Esophagus muscularis mucosa (tissue), 4 donors: ENCODE measurements around the gene POLR3K.

Experiments
- CTCF ChIP-seq, 3 experiments: fragments of 200-600 bp in 2 of 3; fragments of 450-650 bp in 1 of 3; sonication (generic) in 2 of 3; IDR thresholded peaks; one replicate each; pipeline ENCODE4 v1.5.1; 2017 to 2019; ENCODE audit warnings: antibody characterized with exemption in 3 of 3, mild to moderate bottlenecking in 2 of 3, moderate library complexity in 1 of 3
- EP300 ChIP-seq: sonication (generic); formaldehyde crosslinking; IDR thresholded peaks from one replicate; pipeline ENCODE4 v1.6.1; 2017; ENCODE audit warnings: antibody characterized with exemption
- POLR2A ChIP-seq: fragments of 450-650 bp; IDR thresholded peaks from one replicate; pipeline ENCODE4 v1.6.1; 2017; ENCODE audit warnings: antibody characterized with exemption, moderate library complexity, mild to moderate bottlenecking, low read depth
- POLR2AphosphoS5 ChIP-seq, 2 donors: sonication (generic); formaldehyde crosslinking; IDR thresholded peaks; one replicate each; pipeline ENCODE4 v1.6.1; 2017; ENCODE audit warnings: antibody characterized with exemption in 2 of 2

GRCh38 chr16:84718-85406, 31.5 kb upstream of the POLR3K start:
- TF ChIP-seq CTCF (IDR thresholded peaks at IDR 0.05) (no peak), POLR2AphosphoS5 (IDR thresholded peaks at IDR 0.05) (peak; percentile 58 to 65), POLR2A (no peak), EP300 (no peak)
